ENCODE data around the gene ADH5.
"Not testable (repeated sequence)": the region's sequence is repeated elsewhere in the genome, so short reads cannot be mapped to it uniquely, and the experiment has no call there.

ADH5 gene

DNA sequence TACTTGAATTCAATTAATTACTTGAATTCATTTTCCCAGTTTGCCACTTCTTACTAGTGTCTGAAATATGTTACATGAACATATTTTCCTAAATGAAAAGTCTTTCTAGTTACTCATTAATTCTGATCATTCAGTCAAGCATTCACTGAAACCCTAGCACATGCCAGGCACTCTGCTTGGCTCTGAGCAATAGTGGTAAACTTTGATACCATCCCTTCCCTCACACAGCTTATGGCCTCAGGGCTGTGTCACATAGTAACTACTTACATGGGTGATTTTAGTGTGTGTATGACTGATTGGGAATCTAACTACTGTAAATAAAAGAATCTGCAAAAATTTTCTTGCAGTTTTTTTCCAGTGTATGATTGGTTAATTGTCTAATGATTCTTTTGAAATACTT is 60.4 kb downstream of the ADH5 start:
- DNase-seq, result no peak

DNA sequence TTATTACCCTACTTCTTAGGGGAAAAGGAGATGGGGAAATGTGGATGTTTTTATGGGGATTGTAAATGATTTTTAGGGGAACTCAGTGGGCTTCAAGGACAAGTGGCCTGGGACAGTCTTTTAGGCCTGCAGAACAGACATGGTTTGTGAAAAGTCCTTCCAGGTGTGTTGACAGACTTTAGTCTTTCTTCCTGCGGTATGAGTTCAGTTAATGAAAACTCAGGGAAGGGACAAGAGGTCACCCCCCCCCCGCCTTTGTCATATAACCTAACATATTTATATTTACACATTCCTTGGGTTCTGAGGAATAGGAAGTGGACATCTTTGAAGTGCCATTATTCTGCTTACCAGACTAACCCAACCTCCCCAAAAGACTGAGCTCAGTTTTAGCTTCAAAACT is 61.3 kb downstream of the ADH5 start:
- no peak for DNase-seq

DNA sequence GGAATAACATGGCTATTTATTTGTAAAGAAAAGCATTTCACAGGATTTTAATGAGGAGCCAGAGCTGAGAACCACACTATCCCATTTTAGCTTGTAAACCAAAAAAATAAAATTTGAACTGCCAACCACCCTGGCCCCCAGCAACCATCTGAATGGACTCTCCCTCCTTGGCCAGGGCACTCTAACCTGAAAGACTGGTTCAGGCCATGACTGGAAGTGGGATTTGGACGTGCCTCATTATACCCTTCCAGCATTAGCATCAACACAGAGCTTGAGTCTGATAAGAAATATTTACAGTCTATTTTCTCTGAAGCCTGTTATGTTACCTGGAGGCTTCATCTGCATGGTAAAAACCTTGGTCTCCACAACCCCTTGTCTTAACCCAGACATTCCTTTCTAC is 63.1 kb downstream of the ADH5 start:
- no peak for DNase-seq

DNA sequence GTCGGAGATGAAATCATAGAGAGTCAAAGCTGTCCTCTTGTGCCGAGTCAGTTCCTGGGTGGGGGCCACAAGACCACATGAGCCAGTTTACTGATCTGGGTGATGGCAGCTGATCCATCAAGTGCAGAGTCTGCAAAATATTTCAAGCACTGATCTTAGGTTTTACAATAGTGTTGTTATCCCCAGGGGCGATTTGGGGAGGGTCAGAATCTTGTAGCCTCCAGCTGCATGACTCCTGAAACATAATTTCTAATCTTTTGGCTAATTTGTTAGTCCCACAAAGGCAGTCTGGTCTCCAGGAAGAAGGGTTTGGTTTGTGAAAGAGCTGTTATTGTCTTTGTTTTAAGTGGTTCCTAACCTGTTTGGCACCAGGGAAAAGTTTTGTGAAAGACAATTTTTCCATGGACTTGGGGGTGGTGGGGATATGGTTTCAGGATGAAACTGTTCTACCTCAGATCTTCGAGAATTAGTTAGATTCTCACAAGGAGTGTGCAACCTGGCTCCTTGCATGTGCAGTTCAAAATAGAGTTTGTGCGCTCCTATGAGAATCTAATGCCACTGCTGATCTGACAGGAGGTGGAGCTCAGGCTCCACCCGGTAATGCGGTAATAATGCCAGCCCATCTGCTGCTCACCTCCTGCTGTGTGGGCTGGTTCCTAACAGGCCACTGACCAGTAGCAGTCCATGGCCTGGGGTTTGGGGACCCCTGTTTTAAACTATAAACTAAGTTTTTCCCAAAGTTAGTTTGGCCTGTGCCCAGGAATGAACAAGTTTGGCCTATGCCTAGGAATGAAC is 63.9 kb downstream of the ADH5 start:
- no peak for DNase-seq

DNA sequence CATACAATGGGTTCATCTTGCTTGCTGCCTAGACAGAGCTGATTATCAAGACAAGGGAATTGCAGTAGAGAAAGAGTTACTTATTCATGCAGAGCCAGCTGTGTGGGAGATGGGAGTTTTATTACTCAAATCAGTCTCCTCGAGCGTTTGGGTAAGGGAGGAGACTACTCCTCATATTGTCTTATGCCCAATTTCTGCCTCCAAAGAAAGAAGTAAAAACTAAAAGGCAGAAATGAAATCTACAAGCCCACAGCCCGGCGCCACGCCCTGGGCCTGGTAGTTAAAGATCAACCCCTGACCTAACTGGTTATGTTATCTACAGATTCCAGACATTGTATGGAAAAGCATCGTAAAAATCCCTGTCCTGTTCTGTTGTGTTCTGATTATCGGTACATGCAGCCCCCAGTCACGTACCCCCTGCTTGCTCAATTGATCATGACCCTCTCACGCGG is 64.8 kb downstream of the ADH5 start:
- not testable (repeated sequence) for DNase-seq

DNA sequence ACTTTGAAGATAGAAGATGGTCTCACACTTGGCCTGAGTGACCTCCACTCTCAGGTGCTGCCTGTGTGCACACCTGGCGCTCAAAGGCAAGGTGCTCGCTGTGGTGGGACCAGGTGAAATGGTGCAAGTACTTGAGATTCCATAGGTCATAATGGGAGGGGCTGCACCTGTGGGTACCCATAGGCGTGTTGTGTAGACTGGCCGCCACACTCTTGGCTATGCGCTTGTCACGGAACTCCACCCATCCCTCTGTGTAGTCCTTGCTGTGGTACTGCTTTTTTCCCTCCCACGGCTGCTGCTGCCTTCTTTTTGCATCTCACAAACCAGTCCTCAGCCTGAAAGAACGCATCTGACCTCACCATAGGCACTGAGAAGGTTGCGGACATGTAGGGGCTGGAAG is 66.0 kb downstream of the ADH5 start:
- no peak for DNase-seq

DNA sequence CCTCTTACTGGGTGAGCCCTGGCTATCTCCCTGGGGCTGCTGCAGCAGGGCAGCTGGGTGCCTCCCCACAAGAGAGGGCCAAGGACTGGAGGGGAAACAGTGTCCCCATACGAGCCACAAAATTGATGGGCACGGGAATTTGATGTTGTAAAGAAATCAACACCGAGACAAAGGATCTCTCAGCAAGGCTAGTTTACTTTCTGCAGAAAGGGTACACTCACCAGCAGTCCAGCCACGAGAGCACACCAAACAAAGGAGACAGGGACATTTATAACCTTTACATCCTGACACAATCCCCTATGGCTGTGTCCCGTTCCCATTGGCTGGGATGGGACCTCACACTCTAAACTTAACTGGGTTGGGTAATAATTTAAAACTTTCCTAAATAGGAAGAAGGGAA is 67.2 kb downstream of the ADH5 start:
- DNase-seq, result no peak

Measured in activated CD4-positive, alpha-beta T cell treated with anti-CD3 and anti-CD28 coated beads for 1 hour (primary cell).